K562 (cell line): Measurements from ENCODE around the gene PKD1L1. TPM values are rescaled to one million over a fixed set of nuclear protein-coding genes. Genes with fewer than 3 reads are reported as not detected.

ENCODE experiments used
- CGGBP1 ChIP-seq: fragments of 250-450 bp; sonication (Bioruptor Pico); IDR thresholded peaks from 2 replicates; pipeline ENCODE4 v1.9.0; 2021; ENCODE audit warnings: mild to moderate bottlenecking
- CHAMP1 ChIP-seq: fragments of 450-650 bp; IDR thresholded peaks from 2 replicates; pipeline ENCODE4 v1.6.1; 2016; ENCODE audit warnings: mild to moderate bottlenecking
- FOXJ2 ChIP-seq: fragments of 200-800 bp; sonication (Bioruptor generic); IDR thresholded peaks from 2 replicates; pipeline ENCODE4 v1.6.1; 2016; ENCODE audit warnings: missing genetic modification characterization, missing compliant biosample characterization
- KDM4B ChIP-seq, 2 experiments: fragments of 450-650 bp in 1 of 2; sonication (generic) in 1 of 2; IDR thresholded peaks; 2 replicates each; pipeline ENCODE4 v1.6.1; 2016 to 2017; ENCODE audit warnings: borderline replicate concordance in 2 of 2, antibody characterized with exemption in 1 of 2, low read depth in 1 of 2, mild to moderate bottlenecking in 1 of 2
- NCOA4 ChIP-seq: fragments of 450-650 bp; IDR thresholded peaks from 2 replicates; pipeline ENCODE4 v1.6.1; 2018; ENCODE audit warnings: mild to moderate bottlenecking; ENCODE audit not compliant: partially characterized antibody
- NELFE ChIP-seq: IDR thresholded peaks from 2 replicates; pipeline ENCODE4 v1.6.1; 2011; ENCODE audit warnings: mild to moderate bottlenecking; ENCODE audit not compliant: insufficient read depth, insufficient read length
- NFRKB ChIP-seq: fragments of 450-650 bp; IDR thresholded peaks from 2 replicates; pipeline ENCODE4 v1.6.1; 2016; ENCODE audit warnings: low read depth
- NR2F6 ChIP-seq: fragments of 450-650 bp; formaldehyde crosslinking; IDR thresholded peaks from 2 replicates; pipeline ENCODE4 v1.4.0; 2020; ENCODE audit warnings: mild to moderate bottlenecking
- PHF21A ChIP-seq: fragments of 450-650 bp; IDR thresholded peaks from 2 replicates; pipeline ENCODE4 v1.6.1; 2017; ENCODE audit warnings: low read depth, borderline replicate concordance
- UBTF ChIP-seq, 2 experiments: IDR thresholded peaks; 2 replicates each; pipeline ENCODE4 v1.6.1; 2012; ENCODE audit warnings: improper control_type of control experiment in 2 of 2, low read depth in 2 of 2, low read length in 2 of 2, borderline replicate concordance in 1 of 2
- XRCC4 ChIP-seq: IDR thresholded peaks from one replicate; pipeline ENCODE4 v1.6.1; 2011; ENCODE audit not compliant: insufficient read depth, insufficient read length; ENCODE audit errors: extremely low read depth
- YBX1 ChIP-seq: fragments of 450-650 bp; IDR thresholded peaks from 2 replicates; pipeline ENCODE4 v1.7.1; 2016; ENCODE audit warnings: mild to moderate bottlenecking
- ZNF408 ChIP-seq: fragments of 250-450 bp; sonication (Bioruptor Pico); IDR thresholded peaks from 2 replicates; pipeline ENCODE4 v1.4.0; 2020; ENCODE audit warnings: low read depth, mild to moderate bottlenecking, moderate library complexity
- ZNF511 ChIP-seq: sonication (generic); formaldehyde crosslinking; IDR thresholded peaks from 2 replicates; pipeline ENCODE4 v1.8.0; 2022; ENCODE audit warnings: mild to moderate bottlenecking, missing genetic modification reagents
- ZNF75A ChIP-seq: fragments of 450-650 bp; formaldehyde crosslinking; IDR thresholded peaks from 2 replicates; pipeline ENCODE4 v1.4.0; 2020; ENCODE audit warnings: mild to moderate bottlenecking
- ZNF79 ChIP-seq: fragments of 250-450 bp; sonication (Bioruptor Pico); IDR thresholded peaks from 2 replicates; pipeline ENCODE4 v1.4.0; 2020; ENCODE audit warnings: low read depth, mild to moderate bottlenecking, moderate library complexity
- polyA plus RNA-seq, 8 experiments: library from polyadenylated mRNA; depleted of rRNA in 4 of 8; stranded (reverse) in 5 of 8; unstranded in 3 of 8; fragments of >200 nt; fragmentation: Nextera tagmentation in 2 of 8; fragmentation: Illumina TruSeq in 1 of 8; extraction: Ambion mirVana in 2 of 8; extraction: Trizol in 1 of 8; gene quantifications; 2 replicates each; pipeline versions ENCODE4 v1.2.1 to v1.2.3, GENCODE V29; 2011 to 2014; ENCODE audit warnings: inconsistent platforms in 1 of 8, missing spikeins in 1 of 8
- total RNA-seq, 7 experiments: library from RNA; depleted of rRNA in 6 of 7; stranded (reverse); fragments of >200 nt in 6 of 7; fragmentation: Illumina TruSeq in 2 of 7; extraction: Trizol in 2 of 7; gene quantifications; 2 replicates each; pipeline versions ENCODE4 v1.2.1 to v1.2.3, GENCODE V29; 2011 to 2021; ENCODE audit warnings: low replicate concordance in 1 of 7

The PKD1L1 gene
- total and polyA plus RNA-seq, 9 of the 15 experiments (the other 6 are each of a cell fraction or from before 2014, with no cell fraction given): 0.01 to 0.02 TPM; not detected in 7

GRCh38 chr7:47979145-47979831 lies 31.0 kb upstream of the PKD1L1 start, which contains the start of gene HUS1 (continued):
- no peak for TF ChIP-seq YBX1
- peak; percentile 92 for TF ChIP-seq CHAMP1
- no peak for TF ChIP-seq XRCC4
- TF ChIP-seq KDM4B (IDR thresholded peaks at IDR 0.05; ENCODE audit: borderline replicate concordance in 2 of 2, low read depth in 1 of 2): peak in 1 of 2 experiments; percentile 85; a peak in 1 of 4 replicates
- no peak for TF ChIP-seq NCOA4
- TF ChIP-seq ZNF511 (CRISPR knock-in tag): peak; percentile 76; the same call in 1 of the 2 replicates
- TF ChIP-seq PHF21A: no peak
- 0 out of 2 replicates have a peak, but pooled peaks have one; percentile 38 for TF ChIP-seq FOXJ2 (tag)
- no peak for TF ChIP-seq NELFE
- TF ChIP-seq ZNF79: no peak
- 0 out of 2 replicates have a peak, but pooled peaks have one; percentile 42 for TF ChIP-seq CGGBP1 (CRISPR knock-in tag)
- TF ChIP-seq NR2F6 (CRISPR knock-in tag): 0 out of 2 replicates have a peak, but pooled peaks have one; percentile 43
- no peak for TF ChIP-seq ZNF408 (CRISPR knock-in tag)
- peak; percentile 55 to 92; a peak in 3 of 4 replicates for TF ChIP-seq UBTF (IDR thresholded peaks at IDR 0.05; ENCODE audit: borderline replicate concordance in 1 of 2, low read depth in 2 of 2, low read length in 2 of 2)
- no peak for TF ChIP-seq ZNF75A
- peak; percentile 67 for TF ChIP-seq NFRKB
